Caco-2 (cell line): Measurements from ENCODE around the gene VSTM2L. TPM values are rescaled to one million over a fixed set of nuclear protein-coding genes. Genes with fewer than 3 reads are reported as not detected.

Experiments used
- BruUV-seq: library from RNA; stranded (reverse); fragments of 400-500 nt; replicated peaks from 2 replicates; lab custom pipeline; 2021; lab: Mats Ljungman, UMichigan
- CTCF ChIA-PET: fragments of 300-600 bp; sonication (Branson Sonifier 250); formaldehyde crosslinking; loops from one replicate; lab custom pipeline; 2022; ENCODE audit warnings: antibody characterized with exemption; lab: Charles Lee
- POLR2A ChIA-PET: fragments of 300-600 bp; sonication (Branson Sonifier 250); formaldehyde crosslinking; loops from one replicate; lab custom pipeline; 2022; ENCODE audit warnings: antibody characterized with exemption; lab: Charles Lee
- DNase-seq, 2 experiments: peaks; one replicate each; pipeline versions ENCODE4 v3.0.0 to v3.0.0-alpha.2; 2020 to 2022
- H3K27me3 ChIP-seq: replicated peaks from 2 replicates; pipeline ENCODE4 v1.6.0; 2011; ENCODE audit warnings: low read length; ENCODE audit not compliant: control insufficient read depth, insufficient read depth
- H3K36me3 ChIP-seq: 2 replicates; pipeline ENCODE4 v1.5.1; 2011; ENCODE audit warnings: low read length; ENCODE audit not compliant: control insufficient read depth, insufficient read depth
- H3K4me1 ChIP-seq: fragments of 250-450 bp; sonication (Bioruptor Pico); 2 replicates; pipeline ENCODE4 v1.5.1; 2020; ENCODE audit warnings: mild to moderate bottlenecking
- H3K4me3 ChIP-seq: 2 replicates; pipeline ENCODE4 v1.5.1; 2011; ENCODE audit warnings: low read depth, mild to moderate bottlenecking, control low read depth, low read length
- H3K9me3 ChIP-seq: fragments of 250-450 bp; sonication (Bioruptor Pico); 2 replicates; pipeline ENCODE4 v1.5.1; 2020; ENCODE audit warnings: mild to moderate bottlenecking, moderate library complexity
- H3K27ac Mint-ChIP-seq: one replicate; pipeline ENCODE4 v1.8.0; 2022; ENCODE audit warnings: mixed read lengths; ENCODE audit not compliant: unreplicated experiment
- H3K27me3 Mint-ChIP-seq: one replicate; pipeline ENCODE4 v1.8.0; 2022; ENCODE audit warnings: mixed read lengths; ENCODE audit not compliant: insufficient read depth, unreplicated experiment
- H3K36me3 Mint-ChIP-seq: one replicate; pipeline ENCODE4 v1.8.0; 2022; ENCODE audit warnings: mild to moderate bottlenecking, mixed read lengths; ENCODE audit not compliant: insufficient read depth, unreplicated experiment
- H3K4me1 Mint-ChIP-seq: one replicate; pipeline ENCODE4 v1.8.0; 2022; ENCODE audit warnings: low read depth, mixed read lengths; ENCODE audit not compliant: unreplicated experiment
- H3K4me3 Mint-ChIP-seq: one replicate; pipeline ENCODE4 v1.8.0; 2022; ENCODE audit warnings: mild to moderate bottlenecking, moderate library complexity, mixed read lengths; ENCODE audit not compliant: unreplicated experiment
- H3K9me3 Mint-ChIP-seq: one replicate; pipeline ENCODE4 v1.8.0; 2022; ENCODE audit warnings: mixed read lengths; ENCODE audit not compliant: unreplicated experiment
- intact Hi-C: fragments of 100-400 bp; cut with micrococcal nuclease; formaldehyde crosslinking; loops from one replicate; pipeline ENCODE4 v1.10.0; 2022; ENCODE audit not compliant: unreplicated experiment
- total RNA-seq: library from RNA; stranded (reverse); gene quantifications from 2 replicates; pipeline ENCODE4 v1.2.3, GENCODE V29; 2022
- TF ChIP-seq, protein P1 (sequence below), 2 experiments: fragments of 200-600 bp in 1 of 2; IDR thresholded peaks; 1 replicate in 1 of 2; 2 replicates in 1 of 2; pipeline versions ENCODE4 v1.5.1 to v1.8.0; 2011 to 2022; ENCODE audit warnings: antibody characterized with exemption in 1 of 2, control low read depth in 1 of 2, inconsistent platforms in 1 of 2, low read depth in 1 of 2, low read length in 1 of 2, mild to moderate bottlenecking in 1 of 2, moderate library complexity in 1 of 2; ENCODE audit not compliant: insufficient read depth in 1 of 2, severe bottlenecking in 1 of 2, unreplicated experiment in 1 of 2

VSTM2L gene
- total RNA-seq, 1 experiment from 2014 or later: not detected

- BruUV-seq: no TSS peak
- no peak for DNase-seq
- Mint-ChIP-seq H3K4me1 (no peaks in the 10 kb centered on the region), H3K27ac (no peak overlapping the region), H3K27me3 (peaks cover 5% of the 10 kb centered on the region), H3K36me3 (no peaks in the 10 kb centered on the region), H3K9me3 (no peaks in the 10 kb centered on the region), H3K4me3 (no peak overlapping the region)
- ChIA-PET POLR2A (interaction anchor here (0.5 kb wide), 1 partner anchor 22 kb away, joined by 3 read pairs; no protein-coding TSS in a partner anchor), CTCF (no interaction called here)
- intact Hi-C loops: no loop called here
- H3K4me1 ChIP-seq: 0 out of 2 replicates have a peak, but pooled peaks cover 4% of the 10 kb centered on the region
- no peak overlapping the region for H3K4me3 ChIP-seq
- H3K36me3 ChIP-seq: no peaks in the 10 kb centered on the region
- H3K9me3 ChIP-seq: no peaks in the 10 kb centered on the region
- TF ChIP-seq, protein P1, sequence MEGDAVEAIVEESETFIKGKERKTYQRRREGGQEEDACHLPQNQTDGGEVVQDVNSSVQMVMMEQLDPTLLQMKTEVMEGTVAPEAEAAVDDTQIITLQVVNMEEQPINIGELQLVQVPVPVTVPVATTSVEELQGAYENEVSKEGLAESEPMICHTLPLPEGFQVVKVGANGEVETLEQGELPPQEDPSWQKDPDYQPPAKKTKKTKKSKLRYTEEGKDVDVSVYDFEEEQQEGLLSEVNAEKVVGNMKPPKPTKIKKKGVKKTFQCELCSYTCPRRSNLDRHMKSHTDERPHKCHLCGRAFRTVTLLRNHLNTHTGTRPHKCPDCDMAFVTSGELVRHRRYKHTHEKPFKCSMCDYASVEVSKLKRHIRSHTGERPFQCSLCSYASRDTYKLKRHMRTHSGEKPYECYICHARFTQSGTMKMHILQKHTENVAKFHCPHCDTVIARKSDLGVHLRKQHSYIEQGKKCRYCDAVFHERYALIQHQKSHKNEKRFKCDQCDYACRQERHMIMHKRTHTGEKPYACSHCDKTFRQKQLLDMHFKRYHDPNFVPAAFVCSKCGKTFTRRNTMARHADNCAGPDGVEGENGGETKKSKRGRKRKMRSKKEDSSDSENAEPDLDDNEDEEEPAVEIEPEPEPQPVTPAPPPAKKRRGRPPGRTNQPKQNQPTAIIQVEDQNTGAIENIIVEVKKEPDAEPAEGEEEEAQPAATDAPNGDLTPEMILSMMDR (IDR thresholded peaks at IDR 0.05; ENCODE audit: insufficient read depth in 1 of 2, low read depth in 1 of 2, low read length in 1 of 2, severe bottlenecking in 1 of 2, unreplicated experiment in 1 of 2): no peak
- no peaks in the 10 kb centered on the region for H3K27me3 ChIP-seq
Measured at GRCh38 chr20:37936451-37936850, 33.5 kb downstream of the VSTM2L start.

DNA sequence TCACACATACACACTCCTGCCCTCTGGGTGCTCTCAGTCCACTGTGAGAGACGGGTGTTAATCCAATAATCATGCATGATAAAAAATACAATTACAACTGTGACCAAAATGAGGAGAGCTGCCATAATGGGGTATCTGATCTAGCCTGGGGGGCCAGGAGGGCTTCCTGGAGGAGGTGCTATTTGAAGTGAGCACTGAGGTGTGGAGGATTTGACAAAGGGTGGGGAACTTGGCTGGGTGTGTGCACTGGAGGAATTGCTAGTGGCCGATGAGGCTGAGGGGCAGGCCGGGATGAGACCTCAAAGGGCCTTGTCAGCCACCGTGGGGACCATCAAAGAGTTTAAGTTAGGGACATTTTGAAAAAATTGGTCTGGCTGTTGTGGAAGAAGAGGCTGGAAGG is 34.8 kb downstream of the VSTM2L start:
- H3K9me3 ChIP-seq: no peaks in the 10 kb centered on the region
- H3K27ac Mint-ChIP-seq: no peak overlapping the region
- no peaks in the 10 kb centered on the region for H3K27me3 ChIP-seq

DNA sequence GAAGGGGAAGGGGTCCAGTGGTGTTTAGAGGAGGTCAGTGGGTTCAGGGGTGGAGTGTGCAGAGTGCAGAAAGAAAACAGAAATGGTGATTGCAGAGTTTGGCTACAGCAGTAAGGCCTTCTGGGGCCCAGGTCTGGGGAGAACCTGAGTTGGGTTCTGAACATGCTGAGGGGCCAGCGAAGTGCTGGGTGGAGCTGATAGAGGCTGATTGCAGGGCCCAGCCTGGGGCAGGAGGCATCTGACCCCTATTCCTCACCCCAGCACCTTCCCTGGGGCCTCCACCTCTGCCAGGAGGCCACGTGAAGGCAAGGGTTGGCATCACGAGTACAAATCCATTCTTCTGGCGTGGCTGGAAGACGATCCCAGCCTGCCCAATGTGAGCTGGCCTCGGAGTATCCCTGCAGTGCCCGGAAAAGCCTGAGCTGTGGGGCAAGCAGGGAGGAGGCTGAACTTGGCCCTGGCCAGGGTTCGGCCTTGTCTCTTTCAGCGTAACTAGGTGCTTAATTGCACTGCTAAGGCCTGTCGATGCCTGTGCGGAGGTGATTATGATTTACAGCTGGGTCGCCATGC is 35.3 kb downstream of the VSTM2L start:
- CTCF ChIA-PET: no interaction called here
- Mint-ChIP-seq H3K9me3 (no peaks in the 10 kb centered on the region), H3K27ac (no peak overlapping the region), H3K36me3 (no peaks in the 10 kb centered on the region), H3K4me3 (no peak overlapping the region), H3K4me1 (no peaks in the 10 kb centered on the region), H3K27me3 (peaks cover 3% of the 10 kb centered on the region)
- peak in 1 of 2 experiments; percentile 31 for DNase-seq
- H3K36me3 ChIP-seq: no peaks in the 10 kb centered on the region
- no TSS peak for BruUV-seq
- no peaks in the 10 kb centered on the region for H3K9me3 ChIP-seq
- TF ChIP-seq, protein P1 (IDR thresholded peaks at IDR 0.05; ENCODE audit: insufficient read depth in 1 of 2, low read depth in 1 of 2, low read length in 1 of 2, severe bottlenecking in 1 of 2, unreplicated experiment in 1 of 2): no peak
- POLR2A ChIA-PET: no interaction called here
- intact Hi-C loops: no loop called here
- no peaks in the 10 kb centered on the region for H3K4me1 ChIP-seq
- no peaks in the 10 kb centered on the region for H3K27me3 ChIP-seq
- H3K4me3 ChIP-seq: no peak overlapping the region

More for the DNA sequence above, 34.8 kb downstream of the VSTM2L start:
- ChIA-PET POLR2A (no interaction called here), CTCF (no interaction called here)
- H3K27me3 Mint-ChIP-seq: peaks cover 3% of the 10 kb centered on the region
- Histone ChIP-seq H3K36me3 (no peaks in the 10 kb centered on the region), H3K4me1 (0 out of 2 replicates have a peak, but pooled peaks cover 3% of the 10 kb centered on the region), H3K4me3 (no peak overlapping the region)
- no TSS peak for BruUV-seq
- peak in 1 of 2 experiments; percentile 34 for DNase-seq
- H3K4me3 Mint-ChIP-seq: no peak overlapping the region
- TF ChIP-seq, protein P1 (IDR thresholded peaks at IDR 0.05; ENCODE audit: insufficient read depth in 1 of 2, low read depth in 1 of 2, low read length in 1 of 2, severe bottlenecking in 1 of 2, unreplicated experiment in 1 of 2): no peak
- no peaks in the 10 kb centered on the region for H3K36me3 Mint-ChIP-seq
- H3K4me1 Mint-ChIP-seq: no peaks in the 10 kb centered on the region
- intact Hi-C loops: no loop called here
- H3K9me3 Mint-ChIP-seq: no peaks in the 10 kb centered on the region
